ENCODE data around the gene PPM1K.

GRCh38 chr4:88275516-88275915 lies 8.8 kb downstream of the PPM1K start:
- TF ChIP-seq CTCF (IDR thresholded peaks at IDR 0.05), result no peak
- TF ChIP-seq POLR2A (IDR thresholded peaks at IDR 0.05), result no peak
